Bronchial epithelial cell (primary cell): Measurements from ENCODE around the gene MBOAT2. TPM values are rescaled to one million over a fixed set of nuclear protein-coding genes. Genes with fewer than 3 reads are reported as not detected.

Source experiments
- DNase-seq: peaks from one replicate; pipeline ENCODE4 v3.0.0-alpha.2; 2010; ENCODE audit warnings: low read depth
- FAIRE-seq: peaks from 2 replicates; lab custom pipeline; 2011; peaks lifted over from hg19 to GRCh38; lab: Jason Lieb, UNC
- H3K27me3 ChIP-seq: 2 replicates; pipeline ENCODE4 v1.5.1; 2011; ENCODE audit warnings: low read length; ENCODE audit not compliant: control insufficient read depth, insufficient read depth
- H3K36me3 ChIP-seq: 2 replicates; pipeline ENCODE4 v1.5.1; 2011; ENCODE audit warnings: low read length; ENCODE audit not compliant: control insufficient read depth, insufficient read depth
- H3K4me3 ChIP-seq: 2 replicates; pipeline ENCODE4 v1.5.1; 2011; ENCODE audit warnings: mild to moderate bottlenecking, low read depth, low read length, control low read depth
- CTCF ChIP-seq: IDR thresholded peaks from 2 replicates; pipeline ENCODE4 v1.5.1; 2011; ENCODE audit warnings: mild to moderate bottlenecking, moderate library complexity, low read length, control low read depth, inconsistent platforms; ENCODE audit not compliant: insufficient read depth, severe bottlenecking
- total RNA-seq: library from RNA; depleted of rRNA; stranded (reverse); fragments of >200 nt; gene quantifications from 2 replicates; pipeline ENCODE4 v1.2.1, GENCODE V29; 2014

The MBOAT2 gene
- total RNA-seq, 1 donor from 2014 or later: 145 TPM

- Histone ChIP-seq H3K36me3 (no peaks in the 10 kb centered on the region), H3K27me3 (no peaks in the 10 kb centered on the region), H3K4me3 (no peak overlapping the region)
- DNase-seq (peak; percentile 54), FAIRE-seq (peak; percentile 47)
- no peak for TF ChIP-seq CTCF
These were observed 147.3 kb downstream of the MBOAT2 start for GRCh38 chr2:8856176-8856575.

- Histone ChIP-seq H3K36me3 (no peaks in the 10 kb centered on the region), H3K27me3 (no peaks in the 10 kb centered on the region), H3K4me3 (no peak overlapping the region)
- no peak for TF ChIP-seq CTCF
- DNase-seq (no peak), FAIRE-seq (peak; percentile 80)
These were observed 148.5 kb downstream of the MBOAT2 start for GRCh38 chr2:8855010-8855409.

DNA sequence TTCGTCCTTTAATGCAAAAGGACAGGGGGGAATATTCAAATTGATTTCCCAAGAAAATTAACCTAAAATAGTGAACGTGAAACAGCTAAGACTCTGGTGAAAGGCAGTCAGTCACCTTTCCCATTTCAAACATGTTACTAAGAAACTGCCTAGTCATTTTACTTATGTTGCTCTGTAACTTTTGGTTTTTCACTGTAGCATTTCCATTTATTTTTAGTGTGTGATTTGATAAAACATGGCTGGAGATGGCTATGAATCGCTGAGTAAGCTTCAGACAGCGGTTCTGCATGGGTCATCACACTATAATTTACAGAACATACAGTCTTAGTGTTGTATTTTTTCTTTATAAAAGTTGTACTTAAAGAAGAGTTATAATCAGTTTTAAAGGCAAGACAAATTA, 150.1 kb downstream of the MBOAT2 start:
- DNase-seq (no peak), FAIRE-seq (no peak)
- no peak for TF ChIP-seq CTCF
- Histone ChIP-seq H3K4me3 (no peak overlapping the region), H3K36me3 (no peaks in the 10 kb centered on the region), H3K27me3 (no peaks in the 10 kb centered on the region)

GRCh38 chr2:8851811-8852560, 151.5 kb downstream of the MBOAT2 start:
- Histone ChIP-seq H3K27me3 (no peaks in the 10 kb centered on the region), H3K4me3 (no peak overlapping the region), H3K36me3 (no peaks in the 10 kb centered on the region)
- no peak for TF ChIP-seq CTCF
- FAIRE-seq (no peak), DNase-seq (peak; percentile 20)

DNA sequence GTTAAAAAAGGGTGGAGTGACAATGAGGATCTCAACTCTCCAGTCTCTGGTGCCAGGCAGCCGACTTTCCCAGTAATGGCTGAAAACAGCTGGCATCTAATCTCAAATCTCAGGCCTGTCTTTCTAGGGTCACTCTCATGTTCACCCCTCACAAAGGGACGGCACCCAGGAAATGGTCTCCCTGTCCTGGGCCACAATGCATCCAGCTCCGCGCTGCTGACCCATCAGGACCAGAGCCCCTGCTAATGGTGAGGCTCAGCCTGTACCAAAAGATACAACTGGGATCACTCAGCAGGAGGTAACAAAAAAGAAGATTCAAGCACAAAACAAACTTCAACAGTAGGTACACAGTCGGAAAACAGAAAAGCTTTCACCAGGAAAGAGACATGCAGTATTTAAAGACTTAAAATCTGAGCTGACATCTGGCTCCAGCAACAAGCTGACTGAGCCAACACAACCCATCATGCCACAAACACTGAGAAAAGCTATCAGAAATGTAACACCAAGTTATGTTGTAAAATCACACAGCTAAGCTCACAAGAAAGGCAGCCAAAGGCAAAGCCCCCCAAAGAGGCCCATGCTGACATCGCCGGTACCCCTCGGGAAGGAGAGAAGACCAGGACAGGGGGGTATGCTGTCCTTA, 152.5 kb downstream of the MBOAT2 start:
- Histone ChIP-seq H3K36me3 (no peaks in the 10 kb centered on the region), H3K4me3 (no peak overlapping the region), H3K27me3 (no peaks in the 10 kb centered on the region)
- no peak for FAIRE-seq
- TF ChIP-seq CTCF: no peak
- no peak for DNase-seq
